Daoy (cell line): ENCODE data around the gene SLC26A9. TPM values are rescaled to one million over a fixed set of nuclear protein-coding genes. Genes with fewer than 3 reads are reported as not detected.
A peak's percentile ranks its signal among the peaks of the same experiment; 100 is the strongest.

ENCODE experiments used
- DNase-seq: peaks from one replicate; pipeline ENCODE4 v3.0.0-alpha.2; 2015; ENCODE audit warnings: low read depth
- total RNA-seq: library from RNA; depleted of rRNA; stranded (reverse); fragments of >200 nt; shearing (Covaris generic); gene quantifications from 2 replicates; pipeline ENCODE4 v1.2.3, GENCODE V29; 2014; rRNA removed

SLC26A9 gene, protein sequence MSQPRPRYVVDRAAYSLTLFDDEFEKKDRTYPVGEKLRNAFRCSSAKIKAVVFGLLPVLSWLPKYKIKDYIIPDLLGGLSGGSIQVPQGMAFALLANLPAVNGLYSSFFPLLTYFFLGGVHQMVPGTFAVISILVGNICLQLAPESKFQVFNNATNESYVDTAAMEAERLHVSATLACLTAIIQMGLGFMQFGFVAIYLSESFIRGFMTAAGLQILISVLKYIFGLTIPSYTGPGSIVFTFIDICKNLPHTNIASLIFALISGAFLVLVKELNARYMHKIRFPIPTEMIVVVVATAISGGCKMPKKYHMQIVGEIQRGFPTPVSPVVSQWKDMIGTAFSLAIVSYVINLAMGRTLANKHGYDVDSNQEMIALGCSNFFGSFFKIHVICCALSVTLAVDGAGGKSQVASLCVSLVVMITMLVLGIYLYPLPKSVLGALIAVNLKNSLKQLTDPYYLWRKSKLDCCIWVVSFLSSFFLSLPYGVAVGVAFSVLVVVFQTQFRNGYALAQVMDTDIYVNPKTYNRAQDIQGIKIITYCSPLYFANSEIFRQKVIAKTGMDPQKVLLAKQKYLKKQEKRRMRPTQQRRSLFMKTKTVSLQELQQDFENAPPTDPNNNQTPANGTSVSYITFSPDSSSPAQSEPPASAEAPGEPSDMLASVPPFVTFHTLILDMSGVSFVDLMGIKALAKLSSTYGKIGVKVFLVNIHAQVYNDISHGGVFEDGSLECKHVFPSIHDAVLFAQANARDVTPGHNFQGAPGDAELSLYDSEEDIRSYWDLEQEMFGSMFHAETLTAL
- not detected in 2 replicates for total RNA-seq

DNA sequence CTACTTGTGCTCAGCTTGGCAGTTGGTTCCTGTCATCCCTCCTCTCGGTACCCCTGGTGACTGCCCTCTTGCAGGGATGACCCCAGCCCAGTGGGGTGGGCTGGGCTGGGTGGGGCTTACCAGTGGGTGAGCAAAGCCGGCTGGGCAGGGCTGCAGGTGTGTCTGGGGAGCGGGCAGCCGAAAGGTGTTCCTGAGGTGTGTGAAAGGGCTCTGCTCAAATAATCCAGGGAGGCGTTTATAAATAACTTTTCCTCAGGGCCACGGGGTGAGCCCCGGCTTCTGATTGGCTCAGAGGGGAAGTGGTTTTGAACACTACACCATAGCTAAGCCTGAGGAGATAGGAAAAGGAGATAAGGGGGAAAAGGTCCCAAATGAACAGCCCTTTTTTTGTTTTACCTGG, at the start of gene SLC26A9:
Gene SLC26A9, minus strand, starts transcription at position 212 of the 400 bp plus-strand sequence. CDS start 7,636 bp downstream, outside the sequence.
- DNase-seq = no peak

DNA sequence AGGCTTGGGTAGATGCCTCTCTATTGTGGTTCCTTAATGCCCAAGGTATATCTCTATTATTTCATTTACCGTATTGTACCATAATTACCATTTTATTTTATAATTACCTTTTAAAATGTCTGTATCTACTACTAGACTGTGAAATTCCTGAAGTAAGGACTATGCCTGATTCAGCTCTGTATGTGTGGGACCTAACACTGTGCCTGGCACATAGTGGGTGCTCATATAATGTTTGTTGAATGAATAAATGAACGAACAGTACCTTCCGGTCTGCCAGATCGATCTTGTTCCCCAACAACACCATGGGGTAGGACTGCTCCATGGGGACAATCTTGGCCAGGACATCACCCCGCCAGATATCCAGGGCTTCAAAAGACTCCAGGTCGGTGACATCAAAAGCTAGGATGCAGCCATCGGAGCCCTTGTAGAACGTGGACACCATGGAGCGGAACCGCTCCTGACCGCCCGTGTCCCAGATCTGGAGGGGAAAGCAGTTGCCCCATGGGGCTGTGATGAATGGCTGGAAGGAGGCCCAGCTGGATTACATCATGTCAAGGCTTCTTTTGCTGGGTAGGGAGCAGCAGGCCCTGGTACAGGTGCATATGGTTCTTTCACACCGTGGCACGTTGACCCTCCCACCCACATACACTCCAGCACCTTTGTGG, 49.1 kb upstream of the SLC26A9 start:
- DNase-seq = no peak

DNA sequence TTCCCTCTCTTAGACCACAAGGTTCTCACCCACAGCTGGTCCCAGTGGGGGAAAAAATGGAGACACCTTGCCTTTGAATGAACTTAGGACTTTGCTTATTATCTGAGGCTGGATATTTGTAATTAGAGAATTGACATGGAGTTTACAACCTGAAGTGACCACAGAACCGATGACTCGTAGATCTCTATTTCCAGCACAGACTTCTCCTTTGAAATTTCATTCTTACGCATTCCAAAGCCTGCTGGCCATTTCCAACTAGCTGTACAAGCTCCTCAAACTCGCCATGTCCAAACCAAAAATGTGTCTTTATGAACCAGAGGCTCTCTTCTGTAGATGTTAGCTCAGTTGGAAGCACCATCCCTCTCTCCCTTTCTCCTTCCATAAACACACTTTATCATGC, 48.0 kb upstream of the SLC26A9 start:
- DNase-seq = no peak

DNA sequence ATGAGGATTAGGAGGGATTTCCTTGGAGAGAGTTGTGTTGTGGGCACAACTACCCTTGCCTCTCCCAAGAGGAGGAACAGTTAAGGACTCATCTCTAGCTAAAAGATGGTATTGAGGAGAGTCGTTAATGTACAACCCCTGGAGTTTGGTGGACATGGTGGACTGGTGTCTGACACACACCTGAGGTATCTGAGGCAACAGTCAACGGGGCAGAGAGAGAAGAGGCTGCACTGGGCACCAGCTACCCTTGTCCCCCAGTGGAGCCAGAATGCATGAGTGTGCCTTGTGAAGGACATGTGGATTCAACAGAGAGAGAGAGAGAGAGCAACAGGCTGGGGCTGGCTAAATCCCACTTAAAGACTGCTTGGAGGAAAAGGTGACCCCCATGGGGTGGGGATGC, 47.0 kb upstream of the SLC26A9 start:
- DNase-seq = no peak

DNA sequence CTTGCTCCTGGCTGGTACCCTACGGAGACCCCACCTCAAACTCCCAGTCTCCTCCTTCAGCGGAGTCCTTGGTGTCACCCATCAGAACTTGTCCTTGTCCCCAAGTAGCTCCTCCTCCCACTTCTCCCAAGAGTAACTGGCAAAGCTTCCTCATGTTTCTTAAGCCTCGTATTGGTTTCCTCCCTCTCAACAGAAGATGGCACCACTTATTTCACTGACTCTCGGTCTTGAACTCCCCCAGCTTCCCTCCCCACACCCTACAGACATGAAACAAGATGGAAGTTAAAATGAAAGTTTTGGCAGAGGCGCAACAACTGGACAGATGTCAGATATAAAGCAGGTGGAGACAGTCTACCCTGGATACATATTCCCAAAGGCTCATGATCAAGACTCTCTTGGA, 46.5 kb upstream of the SLC26A9 start:
- no peak for DNase-seq

DNA sequence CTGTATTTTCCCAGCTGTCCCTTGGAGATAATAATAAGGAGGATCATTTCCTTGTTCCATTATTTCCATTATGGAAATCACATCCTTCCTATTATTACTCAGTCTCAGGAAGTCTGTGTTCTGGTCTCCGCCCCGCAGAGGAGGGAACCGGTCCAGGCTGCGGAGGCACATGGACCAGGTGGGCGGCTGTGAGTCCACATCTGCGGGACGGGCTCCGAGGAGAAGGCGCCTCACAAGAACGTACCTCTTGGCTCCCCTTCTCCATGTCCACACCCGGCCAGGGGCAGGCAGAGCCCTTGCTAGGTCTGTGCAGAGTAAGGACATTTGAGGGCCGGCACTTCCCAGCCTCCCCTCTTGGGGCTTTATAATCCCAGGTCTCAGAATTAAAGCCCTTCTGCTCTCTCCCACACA, 45.3 kb upstream of the SLC26A9 start:
- DNase-seq = no peak

DNA sequence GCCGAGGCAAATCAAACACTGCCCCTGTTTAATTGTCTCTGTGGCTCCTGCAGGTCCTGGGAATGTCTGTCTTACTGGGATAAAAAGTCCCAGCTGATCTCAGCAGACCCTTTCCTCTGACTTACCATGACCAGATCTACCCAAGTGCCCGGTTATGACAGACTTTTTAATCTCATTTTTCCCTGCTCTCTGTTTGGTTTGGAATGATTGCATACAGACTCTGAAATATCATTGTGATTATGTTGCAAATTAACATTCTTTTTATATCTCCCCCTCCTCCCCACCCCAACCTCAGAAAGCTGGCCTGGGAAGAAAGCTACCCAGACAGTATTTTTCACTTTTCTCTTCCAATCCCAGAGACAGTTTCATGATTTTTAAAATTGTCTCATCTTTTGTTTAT, 43.6 kb upstream of the SLC26A9 start:
- no peak for DNase-seq

DNA sequence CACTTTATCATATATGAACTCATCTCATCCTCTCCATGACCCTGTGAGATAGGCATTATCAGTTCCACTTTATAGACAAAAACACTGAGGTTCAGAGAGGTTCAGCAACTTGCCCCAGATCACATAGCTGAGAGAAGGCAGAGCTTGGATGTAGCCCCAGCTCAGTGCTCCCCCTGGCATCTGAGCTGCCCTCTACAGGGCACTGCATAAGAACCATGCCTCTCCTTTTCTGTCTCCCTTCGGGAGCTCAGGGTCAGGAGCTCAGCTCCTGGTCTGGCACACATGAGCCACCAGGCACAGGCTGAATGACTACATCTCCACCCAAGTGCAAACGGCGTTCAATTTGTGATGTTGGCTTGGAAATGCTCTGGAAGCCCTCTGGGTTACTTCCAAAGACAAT, 43.0 kb upstream of the SLC26A9 start:
- DNase-seq = no peak

DNA sequence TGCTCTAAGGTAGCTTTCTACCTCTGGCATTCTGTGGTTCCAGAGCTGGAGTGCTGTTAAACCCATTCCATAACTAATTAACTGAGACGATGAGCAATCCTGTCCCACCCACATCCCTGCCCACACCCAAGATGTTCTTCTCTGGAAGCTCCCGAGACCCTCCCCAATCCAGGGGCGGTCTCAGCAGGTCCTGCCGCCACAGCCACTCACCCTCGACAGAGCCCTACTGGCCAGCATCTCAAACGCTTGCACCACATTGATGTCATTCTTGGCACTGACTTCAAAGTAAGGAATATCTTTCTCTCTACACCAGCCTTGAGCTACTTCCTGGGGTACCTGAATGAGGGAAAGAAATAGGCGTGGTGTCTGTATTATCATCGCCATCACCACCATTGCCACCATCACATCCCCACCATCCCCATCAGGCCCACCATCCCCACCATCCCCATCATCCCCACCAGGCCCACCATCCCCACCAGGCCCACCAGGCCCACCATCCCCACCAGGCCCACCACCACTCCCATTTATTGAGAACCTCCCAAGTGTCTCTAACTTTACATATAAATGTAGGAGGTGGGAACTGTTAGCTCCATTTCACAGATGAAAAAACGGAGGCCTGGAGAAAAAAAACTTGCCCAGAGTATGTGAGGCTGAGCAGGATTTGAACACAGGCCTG, 42.2 kb upstream of the SLC26A9 start:
- DNase-seq = no peak

DNA sequence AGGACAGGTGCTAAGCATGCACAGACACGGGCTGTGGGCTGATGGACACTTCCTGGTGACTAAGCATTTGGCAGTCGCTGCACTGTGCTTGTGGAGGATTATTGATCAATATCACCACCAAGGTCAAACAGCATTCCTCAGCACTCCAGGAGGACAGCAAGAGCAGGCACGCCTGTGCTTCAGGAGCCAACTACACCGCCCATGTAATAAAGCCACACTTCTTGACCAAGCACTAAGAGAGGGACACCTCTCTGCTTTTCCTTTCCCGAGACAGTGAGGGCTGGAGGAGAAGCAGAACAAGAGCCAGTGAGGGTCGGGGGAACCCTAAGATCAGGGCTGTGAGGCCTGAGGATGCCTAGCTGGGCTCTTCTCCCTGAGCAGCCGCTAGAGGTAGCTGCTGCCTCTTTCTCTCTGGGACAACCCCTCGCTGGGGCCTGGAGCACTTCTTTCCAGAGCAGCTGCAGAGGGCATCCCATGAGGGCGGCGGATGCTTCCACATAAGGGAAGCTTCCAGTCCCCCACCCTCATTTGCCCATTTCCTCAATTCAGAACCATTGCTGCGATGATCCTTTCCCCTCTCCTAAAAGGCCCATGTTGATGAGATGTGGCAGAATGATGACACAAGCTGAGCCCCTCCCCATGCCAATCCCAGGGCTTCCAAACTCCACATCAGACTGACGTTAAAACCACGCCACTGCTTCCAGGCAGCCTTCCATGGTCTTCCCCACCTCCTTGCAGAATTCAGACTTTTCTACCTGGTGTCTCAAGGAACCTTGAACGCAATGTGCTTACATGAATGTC, 40.9 kb upstream of the SLC26A9 start:
- DNase-seq = peak; percentile 64

DNA sequence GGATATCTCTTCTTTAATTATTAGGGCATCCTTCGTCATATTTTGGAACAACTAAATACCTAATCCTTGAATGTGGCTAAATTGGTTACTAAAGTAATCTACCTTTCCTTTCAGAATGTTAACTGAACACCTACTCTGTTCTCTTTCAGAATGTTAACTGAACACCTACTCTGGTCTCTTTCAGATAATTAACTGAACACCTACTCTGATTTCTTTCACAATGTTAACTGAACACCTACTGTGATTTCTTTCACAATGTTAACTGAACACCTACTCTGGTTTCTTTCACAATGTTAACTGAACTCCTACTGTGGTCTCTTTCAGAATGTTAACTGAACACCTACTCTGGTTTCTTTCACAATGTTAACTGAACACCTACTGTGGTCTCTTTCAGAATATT, 38.0 kb upstream of the SLC26A9 start:
- DNase-seq = no peak

DNA sequence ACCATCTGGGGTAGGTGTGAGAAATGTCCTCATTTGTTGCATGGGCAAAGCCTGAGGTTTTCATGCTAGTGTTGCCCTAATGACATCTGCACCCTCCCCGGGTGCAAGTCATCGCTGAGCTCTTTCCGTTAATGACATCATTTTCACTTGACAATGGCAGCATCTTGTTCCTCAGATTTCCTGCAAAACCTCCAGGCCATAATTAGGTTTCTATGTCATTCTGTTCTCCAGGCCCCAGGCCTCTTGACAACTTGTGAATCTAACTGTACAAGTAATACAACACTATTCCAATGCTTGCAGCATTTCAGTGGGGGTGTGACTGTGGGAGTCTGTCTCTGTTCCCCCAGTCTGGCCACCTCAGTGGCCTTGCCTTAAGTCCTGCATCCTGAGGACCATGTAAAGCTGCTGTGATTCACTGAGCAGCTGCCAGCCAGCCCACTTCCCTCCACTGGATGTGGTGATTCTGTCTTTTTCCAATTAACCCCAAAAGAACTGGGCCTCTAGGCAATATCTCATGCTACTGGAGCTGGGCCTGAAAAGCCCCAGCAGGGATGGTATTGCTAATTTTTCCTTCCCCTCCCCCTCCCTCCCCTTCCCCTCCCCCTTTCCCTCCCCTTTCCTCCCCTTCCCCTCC, 37.1 kb upstream of the SLC26A9 start:
- DNase-seq = no peak

DNA sequence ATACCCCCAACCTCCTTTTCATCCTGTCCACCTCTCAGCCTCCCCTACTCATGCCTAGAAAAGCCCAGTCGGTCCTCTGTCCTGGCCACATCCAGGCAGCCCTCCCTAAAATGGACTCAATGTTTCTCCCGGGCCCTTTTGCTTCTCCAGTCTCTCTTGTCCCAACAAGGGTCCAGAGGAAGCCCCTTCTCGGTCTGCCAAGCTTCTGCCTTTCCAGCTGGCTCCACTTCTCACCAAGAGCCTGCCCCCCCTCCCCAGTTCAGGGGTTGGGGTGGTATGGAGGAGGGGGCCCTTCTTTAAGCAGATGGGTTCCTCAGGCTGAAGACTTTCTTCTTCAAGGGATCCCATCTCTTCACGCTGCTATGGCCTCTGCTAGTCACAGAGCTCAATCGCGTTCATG, 36.0 kb upstream of the SLC26A9 start:
- no peak for DNase-seq

DNA sequence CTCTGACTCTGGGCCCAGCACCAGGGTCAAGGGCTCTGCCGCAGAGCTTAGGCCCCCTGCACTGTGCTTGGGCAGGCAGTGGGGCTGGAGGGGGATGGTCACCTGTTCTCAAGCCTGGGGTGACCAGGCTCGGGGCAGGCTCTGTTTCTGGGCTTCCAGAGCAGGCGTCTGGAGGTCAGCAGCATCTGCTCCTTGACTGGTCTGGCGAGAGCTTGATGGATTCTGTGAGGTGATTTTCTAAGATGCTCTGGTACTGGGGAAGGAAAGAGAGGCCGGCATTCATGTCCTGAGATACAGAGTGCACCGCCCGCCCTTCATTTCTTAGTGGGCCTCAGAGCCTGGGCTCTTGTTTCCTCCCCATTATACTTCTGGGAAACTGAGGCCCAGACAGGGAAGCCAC, 35.4 kb upstream of the SLC26A9 start:
- DNase-seq = no peak

DNA sequence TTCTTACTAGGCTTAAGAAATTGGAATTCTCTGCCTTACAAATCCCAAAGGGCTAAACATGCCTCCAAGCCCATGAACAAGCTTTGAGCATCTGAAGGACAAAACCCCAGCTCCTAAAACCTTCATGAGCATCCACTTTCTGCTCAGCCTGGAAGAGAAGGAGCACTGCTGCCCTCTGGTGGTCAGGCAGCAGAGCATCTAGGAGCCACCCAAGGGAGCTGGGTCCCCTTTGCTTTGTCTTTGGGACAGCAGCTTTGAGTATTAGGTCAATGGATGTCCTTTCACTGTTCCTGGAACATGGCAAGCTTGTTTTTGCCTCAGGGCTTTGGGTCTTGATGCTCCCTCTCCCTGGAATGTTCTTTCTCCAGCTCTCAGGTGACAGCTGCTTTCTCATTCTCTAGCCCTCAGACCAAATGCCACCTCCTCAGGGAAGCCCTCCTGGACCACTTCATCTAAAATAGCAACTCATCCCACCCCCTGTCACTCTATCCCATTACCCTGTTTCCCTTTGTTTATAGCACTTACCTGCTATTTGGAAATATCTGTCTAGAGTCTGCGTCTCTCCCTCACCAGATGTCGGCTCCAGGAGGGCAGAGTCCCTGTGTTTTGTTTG, 34.3 kb upstream of the SLC26A9 start:
- peak; percentile 83 for DNase-seq

DNA sequence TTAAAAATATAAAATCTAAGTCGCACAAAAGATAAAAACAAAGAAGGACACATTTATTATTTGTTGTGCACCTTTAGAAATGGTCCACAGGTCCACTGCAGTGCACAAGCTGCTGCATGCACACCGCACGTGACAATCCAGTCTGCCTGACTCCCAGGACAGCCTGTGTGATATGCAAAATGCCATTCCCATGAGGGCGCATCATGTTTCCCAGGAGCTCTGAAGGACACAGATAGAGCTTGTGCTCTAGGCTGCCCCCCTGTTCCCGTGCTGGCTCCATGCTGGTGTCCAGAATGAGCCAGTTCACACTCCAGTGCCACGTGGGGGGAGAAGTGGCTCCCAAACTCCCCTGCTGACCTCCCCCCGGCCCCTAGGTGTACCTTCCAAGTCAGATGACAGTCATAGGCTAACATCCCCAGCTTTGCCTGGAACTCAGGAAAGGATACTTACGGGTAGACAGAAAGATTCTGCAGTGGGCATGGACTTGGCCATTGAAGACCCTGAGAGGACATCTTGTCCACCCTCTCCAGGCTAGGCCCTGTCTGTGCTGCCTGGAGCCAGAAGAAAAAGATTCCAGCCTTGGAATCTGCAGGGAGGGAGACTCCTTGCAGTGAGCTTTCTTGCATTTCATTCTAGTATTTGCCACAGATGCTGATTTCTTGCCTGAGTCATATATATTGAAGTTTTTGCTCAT, 33.6 kb upstream of the SLC26A9 start:
- DNase-seq = peak; percentile 73

DNA sequence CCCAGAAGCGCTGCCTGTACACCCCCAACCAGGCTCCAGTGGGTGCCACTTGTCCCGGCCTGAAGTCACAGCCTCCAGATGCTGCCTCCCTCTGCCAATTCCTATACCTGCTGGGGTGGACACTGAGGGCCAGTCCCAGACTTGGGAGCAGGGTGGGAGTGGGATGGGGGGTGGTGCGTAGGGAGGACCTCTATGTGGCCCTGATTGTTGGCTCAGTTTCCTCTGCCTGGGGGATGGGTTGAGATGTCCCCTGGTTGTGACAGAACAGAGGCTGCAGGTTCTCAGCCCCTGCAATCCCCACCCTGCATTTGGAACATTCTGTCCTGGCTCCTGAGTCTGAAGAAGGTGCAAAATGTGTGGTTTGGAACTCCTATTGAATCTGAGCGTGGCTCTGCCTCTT, 32.8 kb upstream of the SLC26A9 start:
- DNase-seq = no peak

DNA sequence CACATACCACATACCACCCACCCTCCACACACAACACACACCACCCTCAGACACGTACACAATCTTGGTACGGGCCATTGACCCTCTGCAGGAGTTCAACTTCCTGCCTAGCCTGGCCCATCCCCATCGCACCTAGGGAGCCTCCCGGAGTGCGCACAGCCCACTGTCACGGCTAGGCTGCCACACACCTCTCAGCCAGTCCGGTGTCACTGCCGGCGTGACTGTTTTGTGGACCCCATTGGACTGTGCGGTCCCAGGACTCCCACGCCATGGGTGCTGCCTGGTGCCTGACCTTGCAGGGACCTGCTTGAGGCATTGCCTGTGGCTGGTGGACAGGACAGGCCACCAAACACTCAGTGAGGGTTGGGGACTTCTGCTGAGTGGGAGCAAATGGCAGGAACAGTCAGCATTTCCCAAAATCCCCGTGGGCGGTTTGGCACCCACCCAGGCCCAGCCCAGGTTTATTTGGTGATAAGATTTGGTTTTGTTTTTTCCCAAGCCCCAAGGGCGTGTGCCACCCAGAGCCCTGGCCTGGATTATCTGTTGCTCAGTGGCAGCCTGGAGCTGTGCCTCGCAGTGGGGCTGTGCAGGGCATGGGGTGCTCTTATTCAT, 32.2 kb upstream of the SLC26A9 start:
- no peak for DNase-seq

DNA sequence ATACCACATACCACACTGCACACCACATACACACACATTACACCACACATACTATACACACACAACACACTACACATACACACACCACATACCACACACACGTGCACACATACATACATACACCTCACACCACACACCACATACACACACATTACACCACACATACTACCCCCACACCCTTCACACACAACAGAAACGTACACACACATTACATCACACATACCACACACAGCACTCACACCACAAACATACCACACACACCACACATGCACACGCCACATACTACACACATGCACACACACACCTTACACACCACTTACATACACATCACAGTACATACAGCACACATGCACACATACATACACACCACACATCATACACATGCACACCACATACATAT, 31.5 kb upstream of the SLC26A9 start:
- DNase-seq = no peak
